ENCODE data around the gene FGF21.

The FGF21 gene

GRCh38 chr19:48714759-48715675 is 40.3 kb upstream of the FGF21 start (continued):
- TF ChIP-seq ZNF623 (tag by site-specific recombination; IDR thresholded peaks at IDR 0.05) (0 out of 2 replicates have a peak, but pooled peaks have one; percentile 12), ZNF791 (tag by site-specific recombination; IDR thresholded peaks at IDR 0.05) (no peak), ZNF521 (tag by site-specific recombination; IDR thresholded peaks at IDR 0.05) (no peak), ZNF792 (tag by site-specific recombination; IDR thresholded peaks at IDR 0.05) (no peak), ZNF701 (tag by site-specific recombination; IDR thresholded peaks at IDR 0.05) (no peak), ZNF335 (tag by site-specific recombination; conservative IDR thresholded peaks at IDR 0.05) (peak; percentile 17), ZNF239 (tag by site-specific recombination; IDR thresholded peaks at IDR 0.05) (no peak), ZNF580 (tag by site-specific recombination; IDR thresholded peaks at IDR 0.05) (no peak), ZNF280C (tag by site-specific recombination; IDR thresholded peaks at IDR 0.05) (no peak), ZNF514 (tag by site-specific recombination; IDR thresholded peaks at IDR 0.05) (no peak), GLIS2 (tag by site-specific recombination; IDR thresholded peaks at IDR 0.05) (no peak), ZSCAN30 (tag by site-specific recombination; IDR thresholded peaks at IDR 0.05) (no peak), EGR2 (tag by site-specific recombination; IDR thresholded peaks at IDR 0.05; ENCODE audit: low read depth) (no peak), KLF9 (tag by site-specific recombination; IDR thresholded peaks at IDR 0.05; ENCODE audit: low read depth) (0 out of 2 replicates have a peak, but pooled peaks have one; percentile 9), ZNF426 (tag by site-specific recombination; IDR thresholded peaks at IDR 0.05) (no peak), BCL11B (tag by site-specific recombination; IDR thresholded peaks at IDR 0.05; ENCODE audit: low read depth) (no peak), ZNF214 (tag by site-specific recombination; IDR thresholded peaks at IDR 0.05; ENCODE audit: borderline replicate concordance) (no peak), ZBTB48 (tag by site-specific recombination; IDR thresholded peaks at IDR 0.05) (no peak), ZNF112 (tag by site-specific recombination; IDR thresholded peaks at IDR 0.05) (no peak), MYNN (tag by site-specific recombination; IDR thresholded peaks at IDR 0.05; ENCODE audit: borderline replicate concordance) (no peak), ZNF398 (tag by site-specific recombination; IDR thresholded peaks at IDR 0.05) (no peak), ZNF366 (tag by site-specific recombination; conservative IDR thresholded peaks at IDR 0.05) (0 out of 2 replicates have a peak, but pooled peaks have one; percentile 12), ZNF140 (tag by site-specific recombination; IDR thresholded peaks at IDR 0.05) (no peak), ZNF133 (tag by site-specific recombination; IDR thresholded peaks at IDR 0.05) (no peak), PRDM10 (tag by site-specific recombination; IDR thresholded peaks at IDR 0.05) (no peak)
- TF ChIP-seq, protein P1, sequence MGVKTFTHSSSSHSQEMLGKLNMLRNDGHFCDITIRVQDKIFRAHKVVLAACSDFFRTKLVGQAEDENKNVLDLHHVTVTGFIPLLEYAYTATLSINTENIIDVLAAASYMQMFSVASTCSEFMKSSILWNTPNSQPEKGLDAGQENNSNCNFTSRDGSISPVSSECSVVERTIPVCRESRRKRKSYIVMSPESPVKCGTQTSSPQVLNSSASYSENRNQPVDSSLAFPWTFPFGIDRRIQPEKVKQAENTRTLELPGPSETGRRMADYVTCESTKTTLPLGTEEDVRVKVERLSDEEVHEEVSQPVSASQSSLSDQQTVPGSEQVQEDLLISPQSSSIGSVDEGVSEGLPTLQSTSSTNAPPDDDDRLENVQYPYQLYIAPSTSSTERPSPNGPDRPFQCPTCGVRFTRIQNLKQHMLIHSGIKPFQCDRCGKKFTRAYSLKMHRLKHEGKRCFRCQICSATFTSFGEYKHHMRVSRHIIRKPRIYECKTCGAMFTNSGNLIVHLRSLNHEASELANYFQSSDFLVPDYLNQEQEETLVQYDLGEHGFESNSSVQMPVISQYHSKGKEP (tag by site-specific recombination; IDR thresholded peaks at IDR 0.05) = no peak
- TF ChIP-seq, protein P2, sequence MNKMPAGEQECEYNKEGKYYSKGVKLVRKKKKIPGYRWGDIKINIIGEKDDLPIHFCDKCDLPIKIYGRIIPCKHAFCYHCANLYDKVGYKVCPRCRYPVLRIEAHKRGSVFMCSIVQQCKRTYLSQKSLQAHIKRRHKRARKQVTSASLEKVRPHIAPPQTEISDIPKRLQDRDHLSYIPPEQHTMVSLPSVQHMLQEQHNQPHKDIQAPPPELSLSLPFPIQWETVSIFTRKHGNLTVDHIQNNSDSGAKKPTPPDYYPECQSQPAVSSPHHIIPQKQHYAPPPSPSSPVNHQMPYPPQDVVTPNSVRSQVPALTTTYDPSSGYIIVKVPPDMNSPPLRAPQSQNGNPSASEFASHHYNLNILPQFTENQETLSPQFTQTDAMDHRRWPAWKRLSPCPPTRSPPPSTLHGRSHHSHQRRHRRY (tag by site-specific recombination; IDR thresholded peaks at IDR 0.05) = no peak
